H1 (cell line): ENCODE measurements around the gene CCDC185.

ENCODE experiments used
- CTCF ChIP-seq, 3 experiments: IDR thresholded peaks; 1 replicate in 2 of 3; 2 replicates in 1 of 3; pipeline versions ENCODE4 v1.5.1 to v1.6.1; 2011; ENCODE audit warnings: low read length in 3 of 3, mild to moderate bottlenecking in 3 of 3, inconsistent platforms in 2 of 3, low read depth in 1 of 3, moderate library complexity in 1 of 3; ENCODE audit not compliant: insufficient read depth in 1 of 3; ENCODE audit errors: control extremely low read depth in 1 of 3
- EP300 ChIP-seq, 2 experiments: IDR thresholded peaks; 1 replicate in 1 of 2; 2 replicates in 1 of 2; pipeline ENCODE4 v1.6.1; 2011 to 2012; ENCODE audit warnings: low read depth in 2 of 2, low read length in 2 of 2, mild to moderate bottlenecking in 2 of 2, borderline replicate concordance in 1 of 2, inconsistent platforms in 1 of 2, moderate library complexity in 1 of 2
- EZH2 ChIP-seq: fragments of 200-600 bp; sonication (generic); IDR thresholded peaks from 2 replicates; pipeline ENCODE4 v1.7.1; 2012; ENCODE audit warnings: low read depth, mild to moderate bottlenecking, moderate library complexity, low read length, inconsistent platforms; ENCODE audit not compliant: severe bottlenecking
- MAX ChIP-seq: IDR thresholded peaks from 2 replicates; pipeline ENCODE4 v1.6.1; 2012; ENCODE audit warnings: inconsistent platforms
- SIRT6 ChIP-seq: IDR thresholded peaks from one replicate; pipeline ENCODE4 v1.7.1; 2012; ENCODE audit warnings: low read length, inconsistent platforms
- TAF1 ChIP-seq: IDR thresholded peaks from 2 replicates; pipeline ENCODE4 v1.6.1; 2011; ENCODE audit warnings: mild to moderate bottlenecking, low read depth, low read length

GRCh38 chr1:223417444-223417843, 24.2 kb downstream of the CCDC185 start:
- TF ChIP-seq SIRT6 (no peak), MAX (no peak), CTCF (IDR thresholded peaks at IDR 0.05; ENCODE audit: control extremely low read depth in 1 of 3, insufficient read depth in 1 of 3, low read depth in 1 of 3, low read length in 3 of 3) (no peak), EZH2 (no peak), EP300 (IDR thresholded peaks at IDR 0.05; ENCODE audit: borderline replicate concordance in 1 of 2, low read depth in 2 of 2, low read length in 2 of 2) (no peak), TAF1 (no peak)
